Choroid plexus epithelial cell (primary cell): ENCODE measurements around the gene IGIP.
"Not testable (repeated sequence)": the region's sequence is repeated elsewhere in the genome, so short reads cannot be mapped to it uniquely, and the experiment has no call there.

Experiments used
- DNase-seq: peaks from one replicate; pipeline ENCODE4 v3.0.0-alpha.2; 2010; ENCODE audit warnings: low read depth
- H3K4me3 ChIP-seq: 2 replicates; pipeline ENCODE4 v1.5.1; 2011; ENCODE audit warnings: low read depth, mild to moderate bottlenecking, control low read depth, low read length, moderate library complexity
- CTCF ChIP-seq: conservative IDR thresholded peaks from 2 replicates; pipeline ENCODE4 v1.5.1; 2011; ENCODE audit warnings: low read depth, mild to moderate bottlenecking, control low read depth, inconsistent platforms, low read length, moderate library complexity

The IGIP gene

GRCh38 chr5:140152022-140152999 lies 26.6 kb downstream of the IGIP start:
- no peak overlapping the region for H3K4me3 ChIP-seq
- DNase-seq = no peak
- no peak for TF ChIP-seq CTCF

- H3K4me3 ChIP-seq = no peak overlapping the region
- no peak for TF ChIP-seq CTCF
- no peak for DNase-seq
Observed at GRCh38 chr5:140153255-140153654, 27.5 kb downstream of the IGIP start.

GRCh38 chr5:140153905-140154304 lies 28.2 kb downstream of the IGIP start:
- TF ChIP-seq CTCF = no peak
- H3K4me3 ChIP-seq = no peak overlapping the region
- DNase-seq = no peak

GRCh38 chr5:140154710-140155381 lies 29.1 kb downstream of the IGIP start:
- DNase-seq, H3K4me3 ChIP-seq: not testable (repeated sequence)

- peak overlapping the region; percentile 45 for H3K4me3 ChIP-seq
- TF ChIP-seq CTCF = peak; percentile 92
- DNase-seq = peak; percentile 85
Observed at GRCh38 chr5:140157032-140157781, 31.5 kb downstream of the IGIP start.

- no peak overlapping the region for H3K4me3 ChIP-seq
- no peak for DNase-seq
- TF ChIP-seq CTCF = no peak
Observed at GRCh38 chr5:140159014-140159927, 33.5 kb downstream of the IGIP start.
